CD14-positive monocyte (primary cell): ENCODE results near the gene PKIB. TPM values are rescaled to one million over a fixed set of nuclear protein-coding genes. Genes with fewer than 3 reads are reported as not detected.

ENCODE experiments used
- DNase-seq, 3 donors: peaks; one replicate each; pipeline ENCODE4 v3.0.0-alpha.2; 2011 to 2022
- H2AFZ ChIP-seq: 2 replicates; pipeline ENCODE4 v1.6.0; 2012; ENCODE audit warnings: mild to moderate bottlenecking, low read depth, low read length, inconsistent platforms; ENCODE audit not compliant: insufficient read depth, poor library complexity, severe bottlenecking
- H3K27ac ChIP-seq, 2 donors: 1 replicate in 1 of 2; 2 replicates in 1 of 2; pipeline ENCODE4 v1.5.1; 2012 to 2013; ENCODE audit warnings: low read length in 2 of 2, control low read depth in 1 of 2, inconsistent platforms in 1 of 2, low read depth in 1 of 2, mild to moderate bottlenecking in 1 of 2
- H3K27me3 ChIP-seq, 2 donors: one replicate each; pipeline versions ENCODE4 v1.6.0 to v1.6.1; 2011 to 2013; ENCODE audit warnings: low read length in 2 of 2; ENCODE audit not compliant: control insufficient read depth in 2 of 2, insufficient read depth in 2 of 2
- H3K36me3 ChIP-seq, 2 donors: replicated peaks in 1 of 2; 1 replicate in 1 of 2; 2 replicates in 1 of 2; pipeline versions ENCODE4 v1.5.1 to v1.6.1; 2012 to 2013; ENCODE audit warnings: low read length in 2 of 2, control low read depth in 1 of 2, inconsistent platforms in 1 of 2, mild to moderate bottlenecking in 1 of 2; ENCODE audit not compliant: insufficient read depth in 2 of 2, control insufficient read depth in 1 of 2
- H3K4me1 ChIP-seq, 2 donors: 1 replicate in 1 of 2; 2 replicates in 1 of 2; pipeline versions ENCODE4 v1.5.1 to v1.6.1; 2012 to 2013; ENCODE audit warnings: low read length in 2 of 2, control low read depth in 1 of 2, inconsistent platforms in 1 of 2, mild to moderate bottlenecking in 1 of 2, moderate library complexity in 1 of 2; ENCODE audit not compliant: insufficient read depth in 2 of 2, control insufficient read depth in 1 of 2
- H3K4me2 ChIP-seq: replicated peaks from 2 replicates; pipeline ENCODE3; 2012; ENCODE audit warnings: low read length, moderate library complexity, mild to moderate bottlenecking; ENCODE audit not compliant: poor library complexity, severe bottlenecking; ENCODE audit errors: extremely low read depth
- H3K4me3 ChIP-seq, 3 experiments: fragments of 200-600 bp in 1 of 3; sonication (generic) in 1 of 3; replicated peaks in 1 of 3; 1 replicate in 2 of 3; 2 replicates in 1 of 3; pipeline ENCODE4 v1.5.1; 2011 to 2013; ENCODE audit warnings: low read length in 3 of 3, mild to moderate bottlenecking in 3 of 3, control low read depth in 2 of 3, low read depth in 2 of 3, inconsistent platforms in 1 of 3, moderate library complexity in 1 of 3
- H3K79me2 ChIP-seq: 2 replicates; pipeline ENCODE4 v1.6.0; 2012; ENCODE audit warnings: mild to moderate bottlenecking, control low read depth, inconsistent platforms, low read length, moderate library complexity; ENCODE audit not compliant: insufficient read depth
- H3K9ac ChIP-seq: 2 replicates; pipeline ENCODE4 v1.6.0; 2017; ENCODE audit warnings: low read length, mild to moderate bottlenecking; ENCODE audit not compliant: insufficient read depth, poor library complexity, severe bottlenecking
- H3K9me3 ChIP-seq, 2 donors: replicated peaks in 1 of 2; 1 replicate in 1 of 2; 2 replicates in 1 of 2; pipeline versions ENCODE4 v1.5.1 to v1.6.1; 2012 to 2013; ENCODE audit warnings: low read length in 2 of 2, control low read depth in 1 of 2; ENCODE audit not compliant: control insufficient read depth in 1 of 2, insufficient read depth in 1 of 2
- H4K20me1 ChIP-seq: 2 replicates; pipeline ENCODE4 v1.6.0; 2012; ENCODE audit warnings: mild to moderate bottlenecking, low read length, control low read depth, moderate library complexity; ENCODE audit not compliant: insufficient read depth
- H3K27ac Mint-ChIP-seq, 7 donors: one replicate each; pipeline ENCODE4 v1.8.0; 2020; ENCODE audit warnings: mild to moderate bottlenecking in 7 of 7, mixed read lengths in 7 of 7, moderate library complexity in 6 of 7, inconsistent platforms in 2 of 7
- H3K27me3 Mint-ChIP-seq, 3 donors: one replicate each; pipeline ENCODE4 v1.8.0; 2021 to 2022; ENCODE audit warnings: low read depth in 3 of 3, mild to moderate bottlenecking in 3 of 3, mixed read lengths in 3 of 3, moderate library complexity in 3 of 3, inconsistent platforms in 1 of 3
- H3K36me3 Mint-ChIP-seq, 2 donors: one replicate each; pipeline ENCODE4 v1.8.0; 2020; ENCODE audit warnings: mixed read lengths in 2 of 2, inconsistent platforms in 1 of 2, mild to moderate bottlenecking in 1 of 2
- H3K4me1 Mint-ChIP-seq: one replicate; pipeline ENCODE4 v1.8.0; 2020; ENCODE audit warnings: mild to moderate bottlenecking, mixed read lengths
- H3K4me3 Mint-ChIP-seq, 2 donors: one replicate each; pipeline ENCODE4 v1.8.0; 2020; ENCODE audit warnings: mild to moderate bottlenecking in 2 of 2, mixed read lengths in 2 of 2, moderate library complexity in 1 of 2
- H3K9me3 Mint-ChIP-seq, 7 donors: one replicate each; pipeline ENCODE4 v1.8.0; 2020 to 2022; ENCODE audit warnings: mixed read lengths in 7 of 7, mild to moderate bottlenecking in 6 of 7, moderate library complexity in 6 of 7, inconsistent platforms in 2 of 7
- WGBS: methylation state at CpG from one replicate; pipeline ENCODE4 v1.1.5; 2013; ENCODE audit warnings: missing lambda C conversion rate; ENCODE audit not compliant: insufficient coverage; 5-methylcytosine and 5-hydroxymethylcytosine counted together
- intact Hi-C, 2 donors: fragments of 100-400 bp; cut with micrococcal nuclease; formaldehyde crosslinking; loops; one replicate each; pipeline versions ENCODE4 v1.15.0 to v1.15.1; 2023
- polyA plus RNA-seq, 3 donors: library from polyadenylated mRNA; depleted of rRNA in 1 of 3; unstranded in 2 of 3; stranded (reverse) in 1 of 3; fragments of 300-500 nt in 2 of 3; fragments of >200 nt in 1 of 3; fragmentation: Illumina TruSeq in 2 of 3; gene quantifications; 1 replicate in 2 of 3; 2 replicates in 1 of 3; pipeline ENCODE4 v1.2.3, GENCODE V29; 2012 to 2021
- TF ChIP-seq, protein P1 (sequence below): fragments of 200-600 bp; IDR thresholded peaks from one replicate; pipeline ENCODE4 v1.8.0; 2022; ENCODE audit warnings: antibody characterized with exemption, mild to moderate bottlenecking

PKIB gene
- polyA plus RNA-seq, 3 donors = 1.3 to 2.0 (median 1.4) TPM

- no peak overlapping the region for H3K27ac ChIP-seq
- H2AFZ ChIP-seq = no peak overlapping the region
- Mint-ChIP-seq H3K27me3 (peaks cover 2 to 12% (median 3%) of the 10 kb centered on the region in 3 donors), H3K4me3 (no peak overlapping the region), H3K4me1 (no peaks in the 10 kb centered on the region), H3K27ac (no peak overlapping the region), H3K36me3 (no peaks in the 10 kb centered on the region), H3K9me3 (no peaks in the 10 kb centered on the region)
- no peaks in the 10 kb centered on the region for H3K36me3 ChIP-seq
- H4K20me1 ChIP-seq = no peaks in the 10 kb centered on the region
- no peaks in the 10 kb centered on the region for H3K79me2 ChIP-seq
- no CpG with 5 or more reads among the region's 1 CpG for WGBS
- intact Hi-C loops = no loop called here
- TF ChIP-seq, protein P1, sequence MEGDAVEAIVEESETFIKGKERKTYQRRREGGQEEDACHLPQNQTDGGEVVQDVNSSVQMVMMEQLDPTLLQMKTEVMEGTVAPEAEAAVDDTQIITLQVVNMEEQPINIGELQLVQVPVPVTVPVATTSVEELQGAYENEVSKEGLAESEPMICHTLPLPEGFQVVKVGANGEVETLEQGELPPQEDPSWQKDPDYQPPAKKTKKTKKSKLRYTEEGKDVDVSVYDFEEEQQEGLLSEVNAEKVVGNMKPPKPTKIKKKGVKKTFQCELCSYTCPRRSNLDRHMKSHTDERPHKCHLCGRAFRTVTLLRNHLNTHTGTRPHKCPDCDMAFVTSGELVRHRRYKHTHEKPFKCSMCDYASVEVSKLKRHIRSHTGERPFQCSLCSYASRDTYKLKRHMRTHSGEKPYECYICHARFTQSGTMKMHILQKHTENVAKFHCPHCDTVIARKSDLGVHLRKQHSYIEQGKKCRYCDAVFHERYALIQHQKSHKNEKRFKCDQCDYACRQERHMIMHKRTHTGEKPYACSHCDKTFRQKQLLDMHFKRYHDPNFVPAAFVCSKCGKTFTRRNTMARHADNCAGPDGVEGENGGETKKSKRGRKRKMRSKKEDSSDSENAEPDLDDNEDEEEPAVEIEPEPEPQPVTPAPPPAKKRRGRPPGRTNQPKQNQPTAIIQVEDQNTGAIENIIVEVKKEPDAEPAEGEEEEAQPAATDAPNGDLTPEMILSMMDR = no peak
- H3K4me1 ChIP-seq = no peaks in the 10 kb centered on the region
- no peak for DNase-seq
- H3K4me2 ChIP-seq = no peak overlapping the region
- H3K4me3 ChIP-seq = no peak overlapping the region
- H3K9me3 ChIP-seq = no peaks in the 10 kb centered on the region
- no peak overlapping the region for H3K9ac ChIP-seq
- H3K27me3 ChIP-seq = peaks cover 0 to 2% of the 10 kb centered on the region in 2 donors
These were observed 117.0 kb downstream of the PKIB start for GRCh38 chr6:122727244-122727643.

DNA sequence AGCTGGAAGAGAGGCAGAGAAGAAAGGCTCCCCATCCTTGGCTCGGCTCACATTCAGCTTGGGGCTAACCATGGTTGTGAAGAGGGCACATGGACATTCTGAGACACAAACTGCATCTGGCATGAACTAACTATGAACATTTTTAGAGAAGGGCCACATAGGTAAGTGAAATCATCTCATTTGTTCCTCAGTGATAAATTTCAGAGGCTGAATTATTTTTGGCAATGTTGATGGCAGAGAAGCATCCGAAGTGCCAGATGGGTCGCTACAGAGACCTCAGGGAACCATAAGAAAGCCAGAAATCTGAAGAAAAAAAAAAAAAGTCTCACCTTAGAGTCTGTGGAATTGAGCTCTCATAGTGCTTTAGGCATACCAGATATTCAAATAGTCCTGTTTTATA, 120.1 kb downstream of the PKIB start:
- DNase-seq = no peak
- Histone ChIP-seq H4K20me1 (no peaks in the 10 kb centered on the region), H3K9me3 (no peaks in the 10 kb centered on the region), H3K27ac (no peak overlapping the region), H2AFZ (no peak overlapping the region), H3K4me1 (no peaks in the 10 kb centered on the region), H3K4me3 (no peak overlapping the region), H3K4me2 (no peak overlapping the region), H3K27me3 (peaks cover 3 to 6% of the 10 kb centered on the region in 2 donors), H3K36me3 (no peaks in the 10 kb centered on the region), H3K79me2 (no peaks in the 10 kb centered on the region), H3K9ac (no peak overlapping the region)
- H3K27me3 Mint-ChIP-seq = peaks cover 10 to 20% (median 16%) of the 10 kb centered on the region in 3 donors
- intact Hi-C loops = loop anchor here (5.0 to 10.0 kb wide), 2 partner anchors 107 to 584 kb away; no protein-coding TSS in a partner anchor
- H3K27ac Mint-ChIP-seq = no peak overlapping the region
- no peaks in the 10 kb centered on the region for H3K9me3 Mint-ChIP-seq
- 100% methylated on average over 1 of the region's 3 CpGs for WGBS
- peaks cover 4% of the 10 kb centered on the region for H3K4me1 Mint-ChIP-seq
- no peak overlapping the region for H3K4me3 Mint-ChIP-seq
- TF ChIP-seq, protein P1 = no peak
- H3K36me3 Mint-ChIP-seq = no peaks in the 10 kb centered on the region
